ENCODE measurements around the gene RHBDD2. TPM values are rescaled to one million over a fixed set of nuclear protein-coding genes. Genes with fewer than 3 reads are reported as not detected.
"Not testable (repeated sequence)": the region's sequence is repeated elsewhere in the genome, so short reads cannot be mapped to it uniquely, and the experiment has no call there.

RHBDD2 gene
- total and polyA plus RNA-seq, 2 experiments from 2014 or later, result 28.1 to 62.2 TPM

DNA sequence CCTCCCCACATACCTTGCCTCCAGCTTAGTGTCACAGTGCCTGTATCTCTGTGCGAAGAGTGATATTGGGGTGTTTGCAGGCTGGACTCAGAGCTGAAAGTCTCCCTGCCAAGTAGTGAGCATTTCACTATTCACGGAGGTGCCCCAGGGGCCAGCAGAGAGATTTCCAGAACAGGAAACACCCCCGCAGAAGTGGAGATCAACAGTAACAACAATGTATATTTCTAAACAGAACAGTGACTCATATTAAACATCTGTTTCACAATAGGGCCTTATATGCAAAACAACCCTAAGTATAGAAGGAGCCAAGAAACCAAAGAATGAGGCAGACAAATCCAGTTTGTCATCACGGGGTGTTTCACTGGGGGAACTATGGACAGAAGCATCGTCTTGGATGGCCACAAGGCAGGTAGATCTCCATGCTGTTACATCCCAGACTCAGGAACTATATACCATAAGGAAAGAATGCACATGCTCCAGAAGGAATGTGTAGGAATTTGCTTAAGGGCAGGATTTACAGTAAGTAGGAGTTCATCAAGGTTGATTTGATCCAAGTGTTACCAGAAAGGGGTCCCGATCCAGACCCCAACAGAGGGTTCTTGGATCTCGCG is 35.9 kb upstream of the RHBDD2 start:
- H3K36me3 ChIP-seq (ENCODE audit: low read depth), result no peaks in the 10 kb centered on the region
- peaks cover 6% of the 10 kb centered on the region for H3F3A ChIP-seq (ENCODE audit: insufficient read depth)
- H2AFZ ChIP-seq, result peak overlapping the region; percentile 2
- peak overlapping the region; percentile 45 for H3K4me3 ChIP-seq
- peak overlapping the region; percentile 40 for H3K9ac ChIP-seq
- no peaks in the 10 kb centered on the region for H3K9me2 ChIP-seq (ENCODE audit: insufficient read depth)
- peak; percentile 92 for DNase-seq
- peaks cover 14% of the 10 kb centered on the region for H3K4me1 ChIP-seq (ENCODE audit: insufficient read depth)
- no peaks in the 10 kb centered on the region for H3K27me3 ChIP-seq (replicated peaks; ENCODE audit: insufficient read depth)
- in situ Hi-C loops (cut with MboI), result no loop called here
- TF ChIP-seq EZH2phosphoT487 (IDR thresholded peaks at IDR 0.05; ENCODE audit: insufficient read depth, low read depth), result no peak
- TF ChIP-seq EZH2 (IDR thresholded peaks at IDR 0.05; ENCODE audit: insufficient read depth, poor library complexity, severe bottlenecking), result no peak
- H4K20me1 ChIP-seq (ENCODE audit: insufficient read depth), result no peaks in the 10 kb centered on the region
- H3K4me2 ChIP-seq (ENCODE audit: unreplicated experiment), result peak overlapping the region; percentile 69
- H3K9me3 ChIP-seq (ENCODE audit: low read depth), result no peaks in the 10 kb centered on the region
- 34% methylated on average over 8 of the region's 8 CpGs for WGBS, 2 experiments (ENCODE audit: low coverage in 1 of 2, low lambda C conversion rate in 2 of 2, missing lambda C conversion rate in 2 of 2)
- H3K79me2 ChIP-seq (ENCODE audit: insufficient read depth), result no peaks in the 10 kb centered on the region
- peak overlapping the region; percentile 57 for H3K27ac ChIP-seq

DNA sequence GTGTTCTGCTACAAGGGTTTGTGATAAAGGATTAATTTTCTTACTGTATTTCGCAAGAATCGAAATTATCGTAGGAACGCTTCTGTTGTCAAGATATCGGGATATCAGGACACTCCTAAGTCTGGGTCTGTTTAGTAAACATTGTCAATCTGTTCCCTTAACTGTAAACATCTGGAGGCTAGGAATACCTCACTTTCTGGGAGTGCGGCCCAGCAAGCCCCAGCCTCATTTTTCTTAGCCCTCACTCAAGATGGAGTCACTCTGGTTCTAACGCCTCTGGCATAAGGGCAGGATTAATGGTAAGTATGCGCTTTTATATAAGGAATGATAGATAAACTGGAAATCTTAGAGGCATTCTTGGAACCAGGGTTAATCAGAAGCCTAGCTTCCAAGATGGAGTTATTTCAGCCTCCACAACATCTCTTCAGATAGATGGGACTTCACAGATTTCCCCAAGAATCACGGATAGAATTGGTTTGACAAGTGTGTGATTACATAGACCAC is 35.2 kb upstream of the RHBDD2 start:
- WGBS, 2 experiments (ENCODE audit: low coverage in 1 of 2, low lambda C conversion rate in 2 of 2, missing lambda C conversion rate in 2 of 2), result 93% methylated on average over 9 of the region's 9 CpGs
- Histone ChIP-seq H3F3A (ENCODE audit: insufficient read depth) (peaks cover 6% of the 10 kb centered on the region), H3K36me3 (ENCODE audit: low read depth) (no peaks in the 10 kb centered on the region), H3K79me2 (ENCODE audit: insufficient read depth) (no peaks in the 10 kb centered on the region), H4K20me1 (ENCODE audit: insufficient read depth) (no peaks in the 10 kb centered on the region), H3K4me2 (ENCODE audit: unreplicated experiment) (no peak overlapping the region), H3K4me3 (no peak overlapping the region), H3K27me3 (replicated peaks; ENCODE audit: insufficient read depth) (no peaks in the 10 kb centered on the region), H3K9me3 (ENCODE audit: low read depth) (no peaks in the 10 kb centered on the region), H2AFZ (no peak overlapping the region), H3K27ac (no peak overlapping the region), H3K9ac (no peak overlapping the region), H3K4me1 (ENCODE audit: insufficient read depth) (peaks cover 14% of the 10 kb centered on the region), H3K9me2 (ENCODE audit: insufficient read depth) (no peaks in the 10 kb centered on the region)
- in situ Hi-C loops (cut with MboI), result no loop called here
- TF ChIP-seq EZH2phosphoT487 (IDR thresholded peaks at IDR 0.05; ENCODE audit: insufficient read depth, low read depth) (no peak), EZH2 (IDR thresholded peaks at IDR 0.05; ENCODE audit: insufficient read depth, poor library complexity, severe bottlenecking) (no peak)
- DNase-seq, result no peak

DNA sequence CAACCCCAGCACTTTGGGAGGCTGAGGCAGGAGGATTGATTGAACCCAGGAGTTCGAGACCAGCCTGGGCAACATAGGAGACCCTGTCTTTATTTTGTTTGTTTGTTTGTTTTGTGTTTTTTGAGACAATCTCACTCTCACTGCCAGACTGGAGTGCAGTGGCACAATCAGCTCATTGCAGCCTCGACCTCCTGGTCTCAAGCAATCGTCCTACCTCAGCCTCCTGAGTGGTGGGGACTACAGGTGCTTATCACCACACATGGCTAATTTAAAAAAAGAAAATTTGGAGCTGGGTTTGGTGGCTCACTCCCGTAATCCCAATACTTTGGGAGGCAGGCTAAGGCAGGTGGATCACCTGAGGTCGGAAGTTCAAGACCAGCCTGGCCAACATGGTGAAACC is 34.7 kb upstream of the RHBDD2 start:
- no peak overlapping the region for H3K9ac ChIP-seq
- no peak overlapping the region for H2AFZ ChIP-seq
- DNase-seq, result no peak
- no peak overlapping the region for H3K4me2 ChIP-seq (ENCODE audit: unreplicated experiment)
- no peaks in the 10 kb centered on the region for H3K9me2 ChIP-seq (ENCODE audit: insufficient read depth)
- H3F3A ChIP-seq (ENCODE audit: insufficient read depth), result peaks cover 6% of the 10 kb centered on the region
- no peaks in the 10 kb centered on the region for H3K79me2 ChIP-seq (ENCODE audit: insufficient read depth)
- in situ Hi-C loops (cut with MboI), result no loop called here
- WGBS, 2 experiments (ENCODE audit: low coverage in 1 of 2, low lambda C conversion rate in 2 of 2, missing lambda C conversion rate in 2 of 2), result 99% methylated on average over 5 of the region's 5 CpGs
- H3K9me3 ChIP-seq (ENCODE audit: low read depth), result no peaks in the 10 kb centered on the region
- H3K27me3 ChIP-seq (replicated peaks; ENCODE audit: insufficient read depth), result no peaks in the 10 kb centered on the region
- no peaks in the 10 kb centered on the region for H4K20me1 ChIP-seq (ENCODE audit: insufficient read depth)
- no peak for TF ChIP-seq EZH2 (IDR thresholded peaks at IDR 0.05; ENCODE audit: insufficient read depth, poor library complexity, severe bottlenecking)
- TF ChIP-seq EZH2phosphoT487 (IDR thresholded peaks at IDR 0.05; ENCODE audit: insufficient read depth, low read depth), result no peak
- H3K36me3 ChIP-seq (ENCODE audit: low read depth), result no peaks in the 10 kb centered on the region
- H3K27ac ChIP-seq, result no peak overlapping the region
- peaks cover 14% of the 10 kb centered on the region for H3K4me1 ChIP-seq (ENCODE audit: insufficient read depth)
- H3K4me3 ChIP-seq, result no peak overlapping the region

DNA sequence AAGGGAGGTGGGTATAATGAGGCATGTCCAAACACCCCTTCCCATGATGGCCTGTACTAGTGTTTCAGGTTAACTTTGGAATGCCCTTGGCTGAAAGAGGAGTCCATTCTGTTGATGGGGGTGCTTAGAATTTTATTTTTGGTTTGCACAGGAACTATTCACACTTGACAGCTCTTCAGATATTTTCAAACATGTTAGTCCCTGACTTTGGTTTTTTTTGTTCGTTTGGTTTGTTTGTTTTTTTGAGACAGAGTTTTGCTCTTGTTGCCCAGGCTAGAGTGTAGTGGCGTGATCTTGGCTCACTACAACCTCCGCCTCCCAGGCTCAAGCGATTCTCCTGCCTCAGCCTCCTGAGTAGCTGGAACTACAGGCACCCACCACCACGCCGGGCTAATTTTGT is 33.7 kb upstream of the RHBDD2 start:
- H3K9me3 ChIP-seq (ENCODE audit: low read depth); H3K9ac ChIP-seq; H2AFZ ChIP-seq; H3K4me3 ChIP-seq; H3K79me2 ChIP-seq (ENCODE audit: insufficient read depth); H3K4me2 ChIP-seq (ENCODE audit: unreplicated experiment); H3K9me2 ChIP-seq (ENCODE audit: insufficient read depth); H3K27me3 ChIP-seq (replicated peaks; ENCODE audit: insufficient read depth); DNase-seq; H4K20me1 ChIP-seq (ENCODE audit: insufficient read depth); H3K36me3 ChIP-seq (ENCODE audit: low read depth); in situ Hi-C loops (cut with MboI); H3K27ac ChIP-seq; H3F3A ChIP-seq (ENCODE audit: insufficient read depth): not testable (repeated sequence)
- peaks cover 14% of the 10 kb centered on the region for H3K4me1 ChIP-seq (ENCODE audit: insufficient read depth)
- 85 to 89% methylated on average over 6 of the region's 6 CpGs for WGBS, 2 experiments (ENCODE audit: low coverage in 1 of 2, low lambda C conversion rate in 2 of 2, missing lambda C conversion rate in 2 of 2)

DNA sequence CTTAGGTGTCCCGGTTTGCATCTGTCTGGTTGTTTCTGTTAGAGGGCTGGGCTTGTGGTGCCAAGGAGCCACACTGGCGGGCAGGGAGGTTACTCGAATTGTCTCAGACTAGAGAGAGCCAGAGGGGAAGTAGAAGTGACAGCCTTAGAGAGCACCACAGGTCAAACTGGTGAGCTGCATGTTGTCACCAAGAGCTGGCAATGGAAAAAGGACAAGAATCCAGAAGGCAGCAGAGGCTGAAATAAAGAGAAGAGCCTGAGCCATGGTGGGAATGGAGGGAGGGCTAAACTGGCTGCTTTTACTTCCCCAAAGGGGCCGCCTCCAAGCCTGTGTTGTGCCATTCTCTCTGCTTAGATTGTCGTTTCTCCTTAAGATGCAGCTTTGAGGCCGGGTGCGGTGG is 31.1 kb upstream of the RHBDD2 start:
- 90 to 93% methylated on average over 7 of the region's 7 CpGs for WGBS, 2 experiments (ENCODE audit: low coverage in 1 of 2, low lambda C conversion rate in 2 of 2, missing lambda C conversion rate in 2 of 2)
- TF ChIP-seq EZH2phosphoT487 (IDR thresholded peaks at IDR 0.05; ENCODE audit: insufficient read depth, low read depth) (no peak), EZH2 (IDR thresholded peaks at IDR 0.05; ENCODE audit: insufficient read depth, poor library complexity, severe bottlenecking) (no peak)
- no peak overlapping the region for H2AFZ ChIP-seq
- H3K36me3 ChIP-seq (ENCODE audit: low read depth), result no peaks in the 10 kb centered on the region
- no peaks in the 10 kb centered on the region for H3K9me3 ChIP-seq (ENCODE audit: low read depth)
- H3K27ac ChIP-seq, result no peak overlapping the region
- H3K9me2 ChIP-seq (ENCODE audit: insufficient read depth), result no peaks in the 10 kb centered on the region
- H3K4me1 ChIP-seq (ENCODE audit: insufficient read depth), result peaks cover 5% of the 10 kb centered on the region
- no peaks in the 10 kb centered on the region for H3K27me3 ChIP-seq (replicated peaks; ENCODE audit: insufficient read depth)
- no peak for DNase-seq
- peaks cover under 1% of the 10 kb centered on the region; the same call in 1 of the 2 replicates for H3F3A ChIP-seq (ENCODE audit: insufficient read depth)
- no peaks in the 10 kb centered on the region for H4K20me1 ChIP-seq (ENCODE audit: insufficient read depth)
- H3K79me2 ChIP-seq (ENCODE audit: insufficient read depth), result no peaks in the 10 kb centered on the region
- in situ Hi-C loops (cut with MboI), result no loop called here
- no peak overlapping the region for H3K4me3 ChIP-seq
- H3K4me2 ChIP-seq (ENCODE audit: unreplicated experiment), result no peak overlapping the region
- H3K9ac ChIP-seq, result no peak overlapping the region

All from GM23248 (cell line).